ENCODE results near the gene ARHGAP24. TPM values are rescaled to one million over a fixed set of nuclear protein-coding genes. Genes with fewer than 3 reads are reported as not detected.
A peak's percentile ranks its signal among the peaks of the same experiment; 100 is the strongest.

ARHGAP24 gene
- total RNA-seq, 4 donors from 2014 or later: 41.6 to 71.2 (median 62.0) TPM

DNA sequence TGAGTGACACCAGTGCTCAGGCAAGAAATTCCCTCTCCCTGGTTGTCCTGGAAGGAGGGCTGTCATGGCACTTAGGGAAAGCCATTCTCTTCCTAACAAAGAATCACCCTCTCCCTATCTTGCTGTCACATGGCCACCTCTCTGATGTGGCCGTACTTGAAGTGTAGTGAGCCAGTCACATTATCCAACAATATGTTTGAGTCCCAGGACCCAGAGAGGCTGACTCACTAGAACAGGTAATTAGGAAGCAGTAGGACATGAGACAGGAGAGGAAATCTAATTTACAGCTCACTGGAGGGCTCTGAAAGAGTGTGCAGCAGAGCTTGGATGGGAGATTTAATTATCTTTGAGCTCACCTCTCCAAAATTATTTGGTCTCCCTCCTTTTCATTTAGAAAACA is 299.1 kb downstream of the ARHGAP24 start:
- no peak for DNase-seq (ENCODE audit: low spot score in 2 of 2)
- H3K27ac ChIP-seq: no peak overlapping the region
- H3K4me3 ChIP-seq: no peak overlapping the region
- no peaks in the 10 kb centered on the region for H3K36me3 ChIP-seq
- WGBS, 2 donors: 83 to 96% methylated on average over 1 of the region's 1 CpG
- H3K9me3 ChIP-seq: no peaks in the 10 kb centered on the region
- H3K4me1 ChIP-seq: peaks cover 0 to 28% (median 5%) of the 10 kb centered on the region in 4 donors
- no peak for TF ChIP-seq POLR2A (IDR thresholded peaks at IDR 0.05)
- TF ChIP-seq, protein P1, sequence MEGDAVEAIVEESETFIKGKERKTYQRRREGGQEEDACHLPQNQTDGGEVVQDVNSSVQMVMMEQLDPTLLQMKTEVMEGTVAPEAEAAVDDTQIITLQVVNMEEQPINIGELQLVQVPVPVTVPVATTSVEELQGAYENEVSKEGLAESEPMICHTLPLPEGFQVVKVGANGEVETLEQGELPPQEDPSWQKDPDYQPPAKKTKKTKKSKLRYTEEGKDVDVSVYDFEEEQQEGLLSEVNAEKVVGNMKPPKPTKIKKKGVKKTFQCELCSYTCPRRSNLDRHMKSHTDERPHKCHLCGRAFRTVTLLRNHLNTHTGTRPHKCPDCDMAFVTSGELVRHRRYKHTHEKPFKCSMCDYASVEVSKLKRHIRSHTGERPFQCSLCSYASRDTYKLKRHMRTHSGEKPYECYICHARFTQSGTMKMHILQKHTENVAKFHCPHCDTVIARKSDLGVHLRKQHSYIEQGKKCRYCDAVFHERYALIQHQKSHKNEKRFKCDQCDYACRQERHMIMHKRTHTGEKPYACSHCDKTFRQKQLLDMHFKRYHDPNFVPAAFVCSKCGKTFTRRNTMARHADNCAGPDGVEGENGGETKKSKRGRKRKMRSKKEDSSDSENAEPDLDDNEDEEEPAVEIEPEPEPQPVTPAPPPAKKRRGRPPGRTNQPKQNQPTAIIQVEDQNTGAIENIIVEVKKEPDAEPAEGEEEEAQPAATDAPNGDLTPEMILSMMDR (IDR thresholded peaks at IDR 0.05): no peak
- TF ChIP-seq EP300 (IDR thresholded peaks at IDR 0.05): no peak
- H3K27me3 ChIP-seq: no peaks in the 10 kb centered on the region

DNA sequence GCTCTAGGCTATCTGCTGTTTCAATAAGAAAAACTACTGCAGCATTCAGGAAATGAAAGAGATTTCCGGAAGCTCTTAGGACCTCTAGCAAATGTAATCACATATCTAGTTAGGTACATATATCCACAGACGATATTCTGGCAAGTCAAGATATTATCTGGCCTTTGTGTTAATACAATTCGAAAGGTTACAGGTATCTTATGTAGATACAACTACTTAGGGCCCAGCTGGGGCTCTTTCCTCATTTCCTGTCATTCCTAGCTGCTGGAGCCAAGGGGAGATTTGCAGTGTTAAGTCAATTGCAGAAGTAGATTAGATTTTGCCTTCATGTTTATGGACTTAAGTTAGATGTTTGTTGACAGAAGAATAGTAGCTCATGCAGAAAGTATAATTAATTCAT is 299.5 kb downstream of the ARHGAP24 start:
- H3K27me3 ChIP-seq: no peaks in the 10 kb centered on the region
- 90 to 94% methylated on average over 3 of the region's 3 CpGs for WGBS, 2 donors
- no peak for DNase-seq (ENCODE audit: low spot score in 2 of 2)
- H3K36me3 ChIP-seq: no peaks in the 10 kb centered on the region
- H3K4me1 ChIP-seq: peaks cover 0 to 33% (median 5%) of the 10 kb centered on the region in 4 donors
- no peak overlapping the region for H3K4me3 ChIP-seq
- TF ChIP-seq POLR2A (IDR thresholded peaks at IDR 0.05): no peak
- TF ChIP-seq, protein P1 (IDR thresholded peaks at IDR 0.05): no peak
- no peak for TF ChIP-seq EP300 (IDR thresholded peaks at IDR 0.05)
- H3K27ac ChIP-seq: no peak overlapping the region
- no peaks in the 10 kb centered on the region for H3K9me3 ChIP-seq

- no peak overlapping the region for H3K4me3 ChIP-seq
- WGBS, 2 donors: 47 to 49% methylated on average over 2 of the region's 2 CpGs
- no peaks in the 10 kb centered on the region for H3K27me3 ChIP-seq
- no peaks in the 10 kb centered on the region for H3K36me3 ChIP-seq
- peak overlapping the region in 1 of 4 donors; percentile 14 for H3K27ac ChIP-seq
- no peak for DNase-seq (ENCODE audit: low spot score in 2 of 2)
- no peaks in the 10 kb centered on the region for H3K9me3 ChIP-seq
- no peak for TF ChIP-seq EP300 (IDR thresholded peaks at IDR 0.05)
- TF ChIP-seq, protein P1 (IDR thresholded peaks at IDR 0.05): no peak
- TF ChIP-seq POLR2A (IDR thresholded peaks at IDR 0.05): no peak
- peaks cover 0 to 35% (median 5%) of the 10 kb centered on the region in 4 donors for H3K4me1 ChIP-seq
Observed at GRCh38 chr4:85776096-85776495, 301.1 kb downstream of the ARHGAP24 start.

DNA sequence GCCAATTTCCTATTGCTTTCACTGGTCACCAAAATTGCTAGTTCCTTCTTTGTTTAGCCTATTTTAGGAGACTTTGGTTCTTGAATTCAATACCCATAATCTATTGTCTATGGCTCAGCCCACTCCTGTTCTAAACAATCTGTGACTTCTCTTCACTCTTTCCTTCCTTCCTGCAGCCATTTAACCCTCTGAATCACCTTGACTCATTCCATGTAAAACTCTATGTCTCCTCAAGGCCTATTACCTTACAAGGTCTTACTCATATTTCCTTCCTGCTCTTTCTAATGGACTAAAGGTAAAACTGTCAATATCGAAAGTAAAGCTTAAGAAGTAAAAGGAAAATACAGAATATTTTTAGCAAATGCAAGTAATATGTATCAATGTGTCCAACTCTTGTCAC is 301.6 kb downstream of the ARHGAP24 start:
- Histone ChIP-seq H3K27me3 (no peaks in the 10 kb centered on the region), H3K27ac (peak overlapping the region in 1 of 4 donors; percentile 14), H3K4me3 (no peak overlapping the region), H3K36me3 (no peaks in the 10 kb centered on the region), H3K9me3 (no peaks in the 10 kb centered on the region), H3K4me1 (peaks cover 0 to 35% (median 5%) of the 10 kb centered on the region in 4 donors)
- DNase-seq (ENCODE audit: low spot score in 2 of 2): no peak
- 86 to 90% methylated on average over 1 of the region's 1 CpG for WGBS, 2 donors
- TF ChIP-seq, protein P1 (IDR thresholded peaks at IDR 0.05): no peak
- TF ChIP-seq EP300 (IDR thresholded peaks at IDR 0.05): no peak
- TF ChIP-seq POLR2A (IDR thresholded peaks at IDR 0.05): no peak

DNA sequence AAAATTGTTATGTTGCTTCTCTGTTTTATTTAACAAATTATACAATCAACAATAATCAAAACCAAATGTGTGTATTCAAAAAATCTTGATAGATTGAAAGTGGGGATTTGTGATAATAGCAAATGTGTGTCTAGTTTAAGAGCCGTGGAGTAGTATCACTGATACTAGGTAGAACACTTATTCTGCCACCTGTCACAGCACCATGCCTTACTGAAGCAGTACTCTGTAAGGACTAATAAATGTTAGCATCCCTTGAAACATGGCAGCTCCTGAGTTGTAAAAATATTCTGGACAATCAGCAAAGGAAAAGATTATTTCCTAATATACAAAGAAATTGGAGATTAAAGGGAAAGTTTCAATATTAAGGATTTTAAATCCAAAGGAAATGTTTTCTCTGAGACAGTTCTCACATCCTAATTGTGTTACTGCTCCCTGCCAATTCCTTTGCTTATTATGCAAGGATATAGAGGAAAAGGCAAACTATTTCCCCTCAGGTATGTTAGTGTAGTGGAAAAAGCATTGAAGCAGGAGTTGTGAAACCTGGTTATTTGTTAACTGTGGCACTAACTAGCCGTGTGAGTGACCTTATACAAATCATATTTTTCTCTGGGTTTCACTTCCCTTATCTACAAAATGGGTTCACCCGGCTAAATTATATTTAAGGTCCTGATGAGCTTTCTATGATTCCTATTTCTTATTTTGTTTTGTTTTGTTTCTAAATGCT is 303.1 kb downstream of the ARHGAP24 start:
- Histone ChIP-seq H3K9me3 (no peaks in the 10 kb centered on the region), H3K27me3 (no peaks in the 10 kb centered on the region), H3K4me3 (peak overlapping the region in 2 of 4 donors; percentile 8 to 15), H3K4me1 (peaks cover 0 to 35% (median 5%) of the 10 kb centered on the region in 4 donors), H3K27ac (peak overlapping the region in 3 of 4 donors; percentile 4 to 62 (median 35)), H3K36me3 (no peaks in the 10 kb centered on the region)
- 73 to 81% methylated on average over 3 of the region's 3 CpGs for WGBS, 2 donors
- TF ChIP-seq POLR2A (IDR thresholded peaks at IDR 0.05): no peak
- TF ChIP-seq EP300 (IDR thresholded peaks at IDR 0.05): peak in 1 of 2 donors; percentile 21
- TF ChIP-seq, protein P1 (IDR thresholded peaks at IDR 0.05): no peak
- DNase-seq (ENCODE audit: low spot score in 2 of 2): no peak
